ENCODE results near the gene DPM1.

The DPM1 gene

DNA sequence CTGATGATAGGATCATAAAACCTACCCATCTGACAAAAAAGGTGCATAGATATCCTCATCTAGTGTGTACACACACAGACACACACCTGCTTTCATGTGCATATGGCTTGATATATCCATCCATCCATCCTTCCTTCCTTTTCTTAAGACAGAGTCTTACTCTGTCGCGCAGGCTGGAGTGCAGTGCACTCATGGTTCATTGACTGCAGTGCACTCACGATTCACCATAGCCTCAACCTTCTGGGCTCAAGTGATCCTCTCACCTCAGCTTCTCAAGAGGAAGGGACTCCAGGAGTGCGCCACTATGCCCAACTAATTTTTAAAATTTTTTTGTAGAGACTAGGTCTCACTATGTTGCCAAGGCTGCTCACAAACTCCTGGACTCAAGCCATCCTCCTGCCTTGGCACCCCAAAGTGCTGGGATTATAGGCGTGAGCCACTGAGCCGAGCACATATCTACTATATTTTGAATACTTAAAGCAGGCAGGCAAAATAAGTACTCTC, 54.2 kb downstream of the DPM1 start:
- no peak for DNase-seq (ENCODE audit: extremely low read depth, low read depth)
- H3K4me3 ChIP-seq (replicated peaks; ENCODE audit: low read depth, low read length) = no peak overlapping the region
- TF ChIP-seq, protein P1, sequence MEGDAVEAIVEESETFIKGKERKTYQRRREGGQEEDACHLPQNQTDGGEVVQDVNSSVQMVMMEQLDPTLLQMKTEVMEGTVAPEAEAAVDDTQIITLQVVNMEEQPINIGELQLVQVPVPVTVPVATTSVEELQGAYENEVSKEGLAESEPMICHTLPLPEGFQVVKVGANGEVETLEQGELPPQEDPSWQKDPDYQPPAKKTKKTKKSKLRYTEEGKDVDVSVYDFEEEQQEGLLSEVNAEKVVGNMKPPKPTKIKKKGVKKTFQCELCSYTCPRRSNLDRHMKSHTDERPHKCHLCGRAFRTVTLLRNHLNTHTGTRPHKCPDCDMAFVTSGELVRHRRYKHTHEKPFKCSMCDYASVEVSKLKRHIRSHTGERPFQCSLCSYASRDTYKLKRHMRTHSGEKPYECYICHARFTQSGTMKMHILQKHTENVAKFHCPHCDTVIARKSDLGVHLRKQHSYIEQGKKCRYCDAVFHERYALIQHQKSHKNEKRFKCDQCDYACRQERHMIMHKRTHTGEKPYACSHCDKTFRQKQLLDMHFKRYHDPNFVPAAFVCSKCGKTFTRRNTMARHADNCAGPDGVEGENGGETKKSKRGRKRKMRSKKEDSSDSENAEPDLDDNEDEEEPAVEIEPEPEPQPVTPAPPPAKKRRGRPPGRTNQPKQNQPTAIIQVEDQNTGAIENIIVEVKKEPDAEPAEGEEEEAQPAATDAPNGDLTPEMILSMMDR (IDR thresholded peaks at IDR 0.05; ENCODE audit: low read depth, low read length, missing control alignments) = no peak

DNA sequence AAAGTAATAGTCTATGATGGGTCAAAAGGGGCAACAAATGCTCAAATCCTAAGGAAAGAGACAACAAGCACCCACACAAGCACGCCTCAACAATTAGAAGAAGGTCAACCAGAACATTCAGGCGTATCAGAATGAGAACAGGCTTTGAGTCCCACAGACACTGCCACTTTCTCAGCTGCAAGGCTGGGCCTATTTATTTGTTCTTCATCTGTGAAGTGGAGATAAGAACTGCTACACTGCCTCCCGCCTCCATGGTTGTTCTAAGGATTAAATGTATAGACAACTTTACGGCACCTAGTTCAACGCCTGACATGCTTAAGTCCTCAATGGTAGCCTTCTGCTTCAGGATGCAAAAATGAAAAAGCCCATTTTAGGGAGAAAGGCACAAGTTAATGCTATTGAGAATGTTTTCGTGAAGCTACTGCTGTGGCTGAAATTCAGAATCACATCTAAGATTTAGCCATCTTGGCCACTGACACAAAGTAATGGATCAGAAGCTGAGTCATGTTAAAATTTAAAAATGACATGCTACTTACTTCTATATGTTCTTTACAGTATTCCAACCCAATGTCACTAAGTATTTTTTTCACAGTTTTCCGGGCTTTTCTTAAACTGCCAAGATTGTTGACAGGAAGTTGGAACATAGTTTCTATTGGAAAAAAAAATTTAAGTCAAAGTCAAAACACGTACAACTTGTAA, 54.8 kb downstream of the DPM1 start:
- TF ChIP-seq, protein P1 (IDR thresholded peaks at IDR 0.05; ENCODE audit: low read depth, low read length, missing control alignments) = no peak
- DNase-seq (ENCODE audit: extremely low read depth, low read depth) = no peak

DNA sequence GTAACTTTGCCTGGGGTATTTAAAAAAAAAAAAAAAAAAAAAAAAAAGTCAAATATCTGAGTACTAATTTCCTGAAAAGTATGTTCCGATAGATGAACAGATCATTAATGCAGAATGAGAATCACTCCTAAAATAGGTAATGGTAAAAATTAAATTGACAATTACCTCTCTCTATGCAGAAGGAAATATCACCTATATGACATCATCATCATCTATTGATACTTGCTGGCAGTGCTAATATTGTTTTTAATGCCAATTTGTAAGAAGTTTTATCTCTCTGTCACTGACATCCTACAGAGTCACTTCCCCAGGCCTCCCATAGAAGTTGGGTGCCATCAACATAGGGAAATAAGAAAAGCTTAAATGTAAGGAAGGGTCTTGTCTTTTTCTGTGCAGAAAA, 57.0 kb downstream of the DPM1 start:
- TF ChIP-seq, protein P1 (IDR thresholded peaks at IDR 0.05; ENCODE audit: low read depth, low read length, missing control alignments) = no peak
- H3K4me3 ChIP-seq (replicated peaks; ENCODE audit: low read depth, low read length) = no peak overlapping the region
- no peak for DNase-seq (ENCODE audit: extremely low read depth, low read depth)

More for the DNA sequence above, 54.8 kb downstream of the DPM1 start:
- no peak overlapping the region for H3K4me3 ChIP-seq (replicated peaks; ENCODE audit: low read depth, low read length)

DNA sequence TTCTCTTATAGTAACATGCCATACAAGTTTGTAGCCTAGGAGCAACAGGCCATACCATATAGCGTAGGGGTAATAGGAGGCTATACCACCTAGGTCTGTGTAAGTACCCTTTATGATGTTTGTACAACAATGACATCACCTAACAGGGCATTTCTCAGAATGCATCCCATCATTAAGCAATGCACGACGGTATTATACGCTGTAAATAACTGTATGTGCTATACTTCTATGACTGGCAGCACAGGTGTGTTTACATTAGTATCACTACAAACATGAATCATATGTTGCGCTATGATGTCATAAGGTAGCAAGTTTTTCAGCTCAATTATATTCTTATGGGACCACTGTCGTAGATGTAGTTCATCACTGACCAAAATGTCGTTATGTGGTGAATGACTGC, 58.1 kb downstream of the DPM1 start:
- no peak overlapping the region for H3K4me3 ChIP-seq (replicated peaks; ENCODE audit: low read depth, low read length)
- DNase-seq (ENCODE audit: extremely low read depth, low read depth) = no peak
- TF ChIP-seq, protein P1 (IDR thresholded peaks at IDR 0.05; ENCODE audit: low read depth, low read length, missing control alignments) = no peak

DNA sequence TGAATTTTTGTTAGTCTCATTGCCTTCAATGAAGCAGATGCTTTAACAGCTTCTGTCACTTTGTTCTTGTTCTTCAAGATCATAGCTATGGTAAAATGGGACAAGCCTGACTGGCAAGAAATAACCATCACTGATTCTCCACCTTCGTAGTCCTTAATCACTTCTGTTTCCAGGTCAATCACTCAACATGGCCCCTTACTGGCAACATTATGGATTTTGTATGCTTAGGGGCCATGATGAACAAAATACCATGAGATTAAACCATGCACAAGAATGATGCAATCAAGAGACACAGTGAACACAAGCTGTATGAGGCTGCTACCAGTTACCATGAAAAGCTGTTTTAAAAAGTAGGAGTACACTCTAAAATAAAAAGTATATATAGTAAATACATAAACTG, 59.9 kb downstream of the DPM1 start:
- TF ChIP-seq, protein P1 (IDR thresholded peaks at IDR 0.05; ENCODE audit: low read depth, low read length, missing control alignments) = no peak
- DNase-seq (ENCODE audit: extremely low read depth, low read depth) = no peak
- H3K4me3 ChIP-seq (replicated peaks; ENCODE audit: low read depth, low read length) = no peak overlapping the region

DNA sequence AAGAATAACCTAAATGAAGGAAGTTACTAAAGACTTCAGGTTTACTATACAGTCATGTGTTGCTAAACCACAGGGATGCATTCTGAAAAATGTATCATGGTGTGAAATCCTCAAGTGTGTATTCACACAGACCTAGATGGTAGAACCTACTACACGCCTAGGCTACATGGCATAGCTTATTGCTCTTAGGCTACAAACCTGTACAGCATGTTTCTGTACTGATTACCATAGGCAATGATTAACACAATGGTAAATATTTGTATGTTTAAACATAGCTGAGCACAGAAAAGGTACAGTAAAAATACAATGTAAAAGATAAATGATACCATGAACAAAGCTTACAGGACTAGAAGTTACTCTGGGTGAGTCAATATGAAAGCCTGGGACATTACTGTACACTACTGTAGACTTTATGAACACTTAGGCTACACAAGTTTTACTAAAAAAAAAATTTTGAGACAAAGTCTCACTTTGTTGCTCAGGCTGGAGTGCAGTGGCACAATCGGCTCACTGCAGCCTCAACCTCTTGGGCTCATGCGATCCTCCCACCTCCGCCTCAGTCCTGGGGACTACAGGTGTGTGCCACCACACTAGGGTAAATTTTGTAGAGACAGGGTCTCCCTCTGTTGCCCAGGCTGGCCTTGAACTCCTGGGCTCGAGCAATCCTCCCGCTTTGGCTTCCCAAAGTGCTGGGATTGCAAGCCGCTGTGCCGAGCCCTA, 63.1 kb downstream of the DPM1 start:
- no peak for DNase-seq (ENCODE audit: extremely low read depth, low read depth)

More for the DNA sequence above, 63.1 kb downstream of the DPM1 start:
- TF ChIP-seq, protein P1 (IDR thresholded peaks at IDR 0.05; ENCODE audit: low read depth, low read length, missing control alignments) = no peak
- no peak overlapping the region for H3K4me3 ChIP-seq (replicated peaks; ENCODE audit: low read depth, low read length)

All from HFF-Myc (cell line).